Thyroid gland (tissue), 4 donors: ENCODE measurements around the gene HAP1. TPM values are rescaled to one million over a fixed set of nuclear protein-coding genes. Genes with fewer than 3 reads are reported as not detected.

Source experiments
- DNase-seq, 2 donors: peaks; one replicate each; pipeline ENCODE4 v3.0.0-alpha.2; 2019
- H3K27ac ChIP-seq, 3 donors: fragments of 200-600 bp; sonication (generic); 1 replicate in 2 of 3; 2 replicates in 1 of 3; pipeline ENCODE4 v1.5.1; 2016 to 2019; ENCODE audit warnings: mild to moderate bottlenecking in 1 of 3, moderate library complexity in 1 of 3
- H3K27me3 ChIP-seq: fragments of 200-600 bp; sonication (generic); one replicate; pipeline ENCODE4 v1.5.1; 2019
- H3K36me3 ChIP-seq, 2 donors: fragments of 200-600 bp; sonication (generic); one replicate each; pipeline ENCODE4 v1.5.1; 2016 to 2019
- H3K4me1 ChIP-seq, 2 donors: fragments of 200-600 bp; sonication (generic); one replicate each; pipeline ENCODE4 v1.5.1; 2017 to 2019
- H3K4me3 ChIP-seq, 3 donors: fragments of 200-600 bp; sonication (generic); replicated peaks in 1 of 3; 1 replicate in 2 of 3; 2 replicates in 1 of 3; pipeline ENCODE4 v1.5.1; 2016; ENCODE audit warnings: mild to moderate bottlenecking in 1 of 3
- H3K9me3 ChIP-seq: fragments of 200-600 bp; sonication (generic); one replicate; pipeline ENCODE4 v1.5.1; 2017
- POLR2A ChIP-seq, 2 donors: fragments of 450-650 bp; IDR thresholded peaks; one replicate each; pipeline ENCODE4 v1.6.1; 2017; ENCODE audit warnings: antibody characterized with exemption in 2 of 2, mild to moderate bottlenecking in 2 of 2, moderate library complexity in 1 of 2
- WGBS, 2 donors: methylation state at CpG; one replicate each; pipeline ENCODE4 v1.1.5; 2017; 5-methylcytosine and 5-hydroxymethylcytosine counted together
- intact Hi-C: fragments of 100-400 bp; cut with DNase I; formaldehyde crosslinking; loops from one replicate; pipeline ENCODE4 v1.15.1; 2023
- total RNA-seq, 4 donors: library from RNA; depleted of rRNA; stranded (reverse); fragments of >200 nt; gene quantifications; one replicate each; pipeline ENCODE4 v1.2.3, GENCODE V29; 2016
- TF ChIP-seq, protein P1 (sequence below), 6 experiments: fragments of 200-600 bp in 3 of 6; fragments of 450-650 bp in 3 of 6; sonication (generic) in 3 of 6; IDR thresholded peaks; one replicate each; pipeline ENCODE4 v1.5.1; 2016 to 2019; ENCODE audit warnings: antibody characterized with exemption in 6 of 6, mild to moderate bottlenecking in 2 of 6, inconsistent platforms in 1 of 6, moderate library complexity in 1 of 6

HAP1 gene
- total RNA-seq, 4 donors from 2014 or later, result 0.94 to 12.7 (median 1.9) TPM

DNA sequence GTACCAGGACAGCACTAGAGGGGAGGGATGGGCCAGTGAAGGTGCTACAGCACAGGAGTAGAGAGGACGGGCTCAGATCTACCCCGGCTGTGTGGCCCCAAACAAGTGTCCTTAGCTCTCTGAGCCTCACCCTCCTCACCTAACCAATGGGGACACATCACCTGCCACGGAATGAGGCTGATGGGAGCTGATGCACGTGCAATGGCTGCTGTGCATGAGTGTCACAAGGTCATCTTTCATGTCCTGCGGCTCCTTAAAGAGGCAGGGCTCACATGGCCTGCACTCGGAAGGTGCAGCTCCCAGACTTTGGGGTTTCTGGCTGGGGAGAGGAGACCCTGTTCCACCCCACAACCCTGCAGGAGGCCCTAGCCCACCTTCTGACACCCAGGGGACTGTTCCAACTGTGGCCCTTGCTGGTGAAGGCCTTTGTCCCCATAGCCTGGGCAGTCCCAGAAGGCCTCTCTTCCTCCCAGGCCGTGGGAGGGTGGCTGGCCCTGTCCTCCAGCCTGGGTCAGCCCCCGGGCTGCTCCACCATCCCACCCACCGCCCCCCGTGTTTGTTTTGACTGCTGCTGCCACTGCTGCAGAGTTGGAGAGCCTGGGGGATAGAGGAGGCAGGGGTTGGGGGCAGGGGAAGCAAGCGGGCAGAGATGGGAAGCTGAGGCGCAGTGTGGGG lies 10.5 kb downstream of the HAP1 start:
- no peaks in the 10 kb centered on the region for H3K9me3 ChIP-seq
- H3K4me1 ChIP-seq, result peaks cover 0 to 4% of the 10 kb centered on the region in 2 donors
- no peak for DNase-seq
- intact Hi-C loops, result no loop called here
- no peak overlapping the region for H3K27ac ChIP-seq
- WGBS, 2 donors, result 70 to 83% methylated on average over 6 to 11 of the region's 12 CpGs
- no peaks in the 10 kb centered on the region for H3K36me3 ChIP-seq
- no peaks in the 10 kb centered on the region for H3K27me3 ChIP-seq
- TF ChIP-seq, protein P1, sequence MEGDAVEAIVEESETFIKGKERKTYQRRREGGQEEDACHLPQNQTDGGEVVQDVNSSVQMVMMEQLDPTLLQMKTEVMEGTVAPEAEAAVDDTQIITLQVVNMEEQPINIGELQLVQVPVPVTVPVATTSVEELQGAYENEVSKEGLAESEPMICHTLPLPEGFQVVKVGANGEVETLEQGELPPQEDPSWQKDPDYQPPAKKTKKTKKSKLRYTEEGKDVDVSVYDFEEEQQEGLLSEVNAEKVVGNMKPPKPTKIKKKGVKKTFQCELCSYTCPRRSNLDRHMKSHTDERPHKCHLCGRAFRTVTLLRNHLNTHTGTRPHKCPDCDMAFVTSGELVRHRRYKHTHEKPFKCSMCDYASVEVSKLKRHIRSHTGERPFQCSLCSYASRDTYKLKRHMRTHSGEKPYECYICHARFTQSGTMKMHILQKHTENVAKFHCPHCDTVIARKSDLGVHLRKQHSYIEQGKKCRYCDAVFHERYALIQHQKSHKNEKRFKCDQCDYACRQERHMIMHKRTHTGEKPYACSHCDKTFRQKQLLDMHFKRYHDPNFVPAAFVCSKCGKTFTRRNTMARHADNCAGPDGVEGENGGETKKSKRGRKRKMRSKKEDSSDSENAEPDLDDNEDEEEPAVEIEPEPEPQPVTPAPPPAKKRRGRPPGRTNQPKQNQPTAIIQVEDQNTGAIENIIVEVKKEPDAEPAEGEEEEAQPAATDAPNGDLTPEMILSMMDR (IDR thresholded peaks at IDR 0.05), result no peak
- no peak for TF ChIP-seq POLR2A (IDR thresholded peaks at IDR 0.05)
- no peak overlapping the region for H3K4me3 ChIP-seq

DNA sequence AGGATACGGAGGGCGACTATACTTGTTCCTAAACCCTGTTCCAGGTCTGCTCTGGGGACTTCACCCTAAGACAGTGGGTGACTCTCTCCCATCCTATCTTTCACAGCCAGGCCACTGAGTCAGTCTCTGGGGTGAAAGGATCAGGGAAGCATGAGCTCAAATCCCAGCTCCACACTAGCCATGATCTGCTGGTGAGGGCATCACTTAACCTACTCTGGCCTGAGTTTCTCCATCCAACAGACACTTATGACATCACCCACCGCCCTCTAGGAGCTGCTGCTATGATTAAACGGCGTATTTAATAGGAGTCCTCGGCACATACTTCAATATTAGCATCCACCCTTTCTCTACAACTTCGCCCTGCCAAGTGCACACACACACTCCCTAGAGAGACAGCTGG lies 12.2 kb downstream of the HAP1 start:
- WGBS, 2 donors, result 87 to 91% methylated on average over 7 of the region's 7 CpGs
- no peaks in the 10 kb centered on the region for H3K27me3 ChIP-seq
- no peak overlapping the region for H3K27ac ChIP-seq
- peaks cover 0 to 4% of the 10 kb centered on the region in 2 donors for H3K4me1 ChIP-seq
- TF ChIP-seq POLR2A (IDR thresholded peaks at IDR 0.05), result no peak
- TF ChIP-seq, protein P1 (IDR thresholded peaks at IDR 0.05), result no peak
- H3K9me3 ChIP-seq, result no peaks in the 10 kb centered on the region
- H3K4me3 ChIP-seq, result no peak overlapping the region
- intact Hi-C loops, result no loop called here
- no peak for DNase-seq
- no peaks in the 10 kb centered on the region for H3K36me3 ChIP-seq

DNA sequence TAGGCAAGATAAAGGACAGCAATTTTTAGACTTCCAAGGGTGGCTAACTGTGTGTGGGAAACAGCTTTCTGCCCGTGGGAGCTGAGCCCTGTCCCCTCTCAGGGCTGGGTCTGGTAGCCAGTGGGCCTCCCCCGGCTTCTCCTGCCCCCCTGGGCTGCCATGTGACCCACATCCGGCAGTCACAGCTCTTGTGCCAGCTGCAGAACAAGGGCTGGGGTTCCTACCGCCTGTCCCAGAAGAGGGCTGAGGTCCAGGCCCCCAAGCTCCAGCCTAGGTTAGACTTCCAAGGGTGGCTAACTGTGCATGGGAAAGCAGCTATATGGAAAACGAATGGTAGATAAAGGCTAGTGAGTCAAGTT lies 16.2 kb downstream of the HAP1 start:
- H3K36me3 ChIP-seq, result no peaks in the 10 kb centered on the region
- no peak overlapping the region for H3K27ac ChIP-seq
- intact Hi-C loops, result no loop called here
- DNase-seq, result no peak
- no peaks in the 10 kb centered on the region for H3K9me3 ChIP-seq
- TF ChIP-seq POLR2A (IDR thresholded peaks at IDR 0.05), result no peak
- TF ChIP-seq, protein P1 (IDR thresholded peaks at IDR 0.05), result no peak
- no peaks in the 10 kb centered on the region for H3K27me3 ChIP-seq
- 69 to 73% methylated on average over 4 to 5 of the region's 5 CpGs for WGBS, 2 donors
- H3K4me3 ChIP-seq, result no peak overlapping the region
- no peaks in the 10 kb centered on the region for H3K4me1 ChIP-seq

DNA sequence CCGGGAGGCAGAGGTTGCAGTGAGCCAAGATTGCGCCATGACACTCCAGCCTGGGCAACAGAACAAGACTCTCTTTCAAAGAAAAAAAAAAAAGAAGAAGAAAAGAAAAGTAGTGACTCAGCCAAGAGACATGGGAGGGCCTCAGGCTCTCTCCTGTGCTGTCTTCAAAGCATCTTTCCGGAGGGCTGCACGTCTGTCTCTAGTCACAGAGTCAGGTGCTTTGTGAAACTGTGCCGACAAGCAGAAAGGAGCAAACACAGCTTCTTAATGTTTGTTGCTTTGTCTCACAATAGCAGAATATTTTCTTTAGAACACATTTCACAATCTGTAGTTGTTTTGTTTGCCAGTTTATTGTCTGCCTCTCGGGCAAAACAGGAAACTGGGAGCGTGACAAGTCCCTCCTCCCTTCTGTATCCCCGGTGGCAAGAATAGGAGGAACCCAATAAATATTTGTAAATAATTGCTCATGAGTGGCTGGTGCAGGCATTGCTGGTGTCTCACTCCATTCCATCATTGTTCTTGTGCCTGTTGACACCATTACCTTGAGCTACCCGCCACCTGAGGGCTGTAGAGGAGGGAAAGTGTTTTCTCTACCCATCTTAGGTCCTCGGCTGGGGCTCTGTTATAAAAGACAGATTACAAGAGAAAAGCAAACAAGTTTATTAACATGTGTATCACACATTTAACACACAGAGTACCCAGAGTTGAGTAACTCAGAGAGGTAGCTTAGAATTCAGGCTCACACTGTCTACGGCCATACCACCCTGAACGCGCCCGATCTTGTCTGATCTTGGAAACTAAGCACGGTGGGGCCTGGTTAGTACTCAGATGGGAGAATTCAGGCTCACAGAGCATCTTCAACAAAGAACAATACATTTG lies 16.8 kb downstream of the HAP1 start:
- no peak for TF ChIP-seq POLR2A (IDR thresholded peaks at IDR 0.05)
- TF ChIP-seq, protein P1 (IDR thresholded peaks at IDR 0.05), result no peak
- 68 to 71% methylated on average over 15 of the region's 15 CpGs for WGBS, 2 donors
- no peak overlapping the region for H3K27ac ChIP-seq
- intact Hi-C loops, result no loop called here
- H3K27me3 ChIP-seq, result no peaks in the 10 kb centered on the region
- no peaks in the 10 kb centered on the region for H3K9me3 ChIP-seq
- H3K4me3 ChIP-seq, result no peak overlapping the region
- no peaks in the 10 kb centered on the region for H3K36me3 ChIP-seq
- no peak for DNase-seq
- H3K4me1 ChIP-seq, result no peaks in the 10 kb centered on the region
